Omental fat pad (tissue), 4 donors: ENCODE measurements around the gene ZNF283. TPM values are rescaled to one million over a fixed set of nuclear protein-coding genes. Genes with fewer than 3 reads are reported as not detected.
"Not testable (repeated sequence)": the region's sequence is repeated elsewhere in the genome, so short reads cannot be mapped to it uniquely, and the experiment has no call there.

Experiments
- ATAC-seq: fragments of 150-250 bp; one replicate; pipeline ENCODE4 v1.9.1; 2016; ENCODE audit warnings: mild to moderate bottlenecking, moderate library complexity; ENCODE audit not compliant: low FRiP score
- DNase-seq: peaks from one replicate; pipeline ENCODE4 v3.0.0-alpha.2; 2019; ENCODE audit warnings: low spot score
- total RNA-seq, 4 donors: library from RNA; depleted of rRNA; stranded (reverse); fragments of >200 nt; gene quantifications; one replicate each; pipeline ENCODE4 v1.1.0, GENCODE V29; 2016
- TF ChIP-seq, protein P1 (sequence below), 3 donors: fragments of 450-650 bp; IDR thresholded peaks; one replicate each; pipeline ENCODE4 v1.5.1; 2016 to 2017; ENCODE audit warnings: antibody characterized with exemption in 3 of 3, mild to moderate bottlenecking in 3 of 3, moderate library complexity in 2 of 3

Gene ZNF283
- total RNA-seq, 4 donors from 2014 or later, result 4.8 to 20.5 (median 7.3) TPM

DNA sequence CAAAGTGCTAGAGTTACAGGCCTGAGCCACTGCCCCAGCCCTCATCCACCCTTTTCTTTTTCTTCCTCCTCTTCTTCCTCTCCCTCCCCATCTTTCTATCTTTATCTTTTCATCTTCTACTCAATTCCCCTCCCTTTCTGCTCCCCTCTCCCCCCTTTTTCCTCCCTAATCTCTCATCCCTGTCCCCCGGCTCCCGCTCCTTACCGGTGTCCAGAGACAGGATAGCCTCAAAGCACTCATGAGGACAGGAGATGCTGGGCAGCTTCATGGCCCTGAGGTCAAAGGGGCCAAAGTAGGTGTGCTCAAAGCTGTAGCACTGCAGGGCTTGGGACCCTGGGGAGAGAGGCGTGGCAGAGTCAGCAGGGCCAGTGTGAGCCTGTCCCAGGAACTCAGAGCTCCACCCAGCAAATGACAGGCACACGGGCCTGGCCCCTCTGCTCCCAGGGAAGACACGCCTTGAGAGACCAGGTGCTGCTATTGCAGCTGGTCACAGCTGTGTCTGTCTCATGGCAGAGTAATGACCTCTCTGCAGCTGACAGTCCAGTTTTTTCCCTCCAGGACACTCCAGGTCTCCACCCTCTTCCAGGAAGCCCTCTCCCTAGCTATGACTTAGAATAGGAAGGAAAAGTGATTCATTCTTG lies 27.5 kb upstream of the ZNF283 start:
- DNase-seq (no peak), ATAC-seq (peak; percentile 41)
- TF ChIP-seq, protein P1, sequence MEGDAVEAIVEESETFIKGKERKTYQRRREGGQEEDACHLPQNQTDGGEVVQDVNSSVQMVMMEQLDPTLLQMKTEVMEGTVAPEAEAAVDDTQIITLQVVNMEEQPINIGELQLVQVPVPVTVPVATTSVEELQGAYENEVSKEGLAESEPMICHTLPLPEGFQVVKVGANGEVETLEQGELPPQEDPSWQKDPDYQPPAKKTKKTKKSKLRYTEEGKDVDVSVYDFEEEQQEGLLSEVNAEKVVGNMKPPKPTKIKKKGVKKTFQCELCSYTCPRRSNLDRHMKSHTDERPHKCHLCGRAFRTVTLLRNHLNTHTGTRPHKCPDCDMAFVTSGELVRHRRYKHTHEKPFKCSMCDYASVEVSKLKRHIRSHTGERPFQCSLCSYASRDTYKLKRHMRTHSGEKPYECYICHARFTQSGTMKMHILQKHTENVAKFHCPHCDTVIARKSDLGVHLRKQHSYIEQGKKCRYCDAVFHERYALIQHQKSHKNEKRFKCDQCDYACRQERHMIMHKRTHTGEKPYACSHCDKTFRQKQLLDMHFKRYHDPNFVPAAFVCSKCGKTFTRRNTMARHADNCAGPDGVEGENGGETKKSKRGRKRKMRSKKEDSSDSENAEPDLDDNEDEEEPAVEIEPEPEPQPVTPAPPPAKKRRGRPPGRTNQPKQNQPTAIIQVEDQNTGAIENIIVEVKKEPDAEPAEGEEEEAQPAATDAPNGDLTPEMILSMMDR (IDR thresholded peaks at IDR 0.05), result no peak

DNA sequence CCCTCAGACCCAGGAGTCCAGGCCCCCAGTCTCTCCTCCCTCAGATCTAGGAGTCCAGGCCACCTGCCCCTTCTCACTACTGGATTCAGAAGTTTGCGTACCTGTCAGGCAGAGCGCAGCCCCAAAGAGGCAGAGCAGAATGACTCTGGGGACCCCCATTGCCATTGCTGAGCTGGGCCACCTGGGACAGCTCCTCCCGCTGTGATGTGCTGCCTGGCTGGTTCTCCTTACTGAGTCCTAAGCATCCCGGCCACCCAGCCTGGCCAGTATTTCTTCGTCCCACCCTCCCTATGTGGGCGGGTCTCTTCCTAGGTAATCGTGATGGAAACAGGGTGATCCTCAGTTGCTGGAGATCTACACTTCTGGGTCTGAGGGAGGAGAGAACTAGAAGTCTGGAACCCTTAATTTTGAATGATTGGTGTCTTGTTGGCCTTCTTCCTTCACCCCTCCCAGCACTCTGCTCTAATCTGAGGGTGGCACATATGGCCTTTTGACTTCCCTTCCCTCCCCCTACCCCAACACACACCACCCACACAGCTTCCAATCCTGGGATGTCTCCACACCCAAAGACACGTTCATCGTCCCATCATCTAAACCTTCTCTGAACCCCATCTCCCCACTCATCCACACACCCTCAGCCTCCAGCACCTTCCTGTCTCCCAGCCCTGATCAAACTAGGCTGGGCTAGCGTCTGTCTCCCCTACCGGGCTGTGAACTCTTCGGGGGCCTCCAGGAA lies 24.7 kb upstream of the ZNF283 start, which contains the start of gene LYPD5:
Gene LYPD5, minus strand, starts transcription at position 232 of the 736 bp plus-strand sequence. Its CDS starts 67 bp downstream, at position 165.
- TF ChIP-seq, protein P1 (IDR thresholded peaks at IDR 0.05), result no peak
- ATAC-seq (no peak), DNase-seq (no peak)

DNA sequence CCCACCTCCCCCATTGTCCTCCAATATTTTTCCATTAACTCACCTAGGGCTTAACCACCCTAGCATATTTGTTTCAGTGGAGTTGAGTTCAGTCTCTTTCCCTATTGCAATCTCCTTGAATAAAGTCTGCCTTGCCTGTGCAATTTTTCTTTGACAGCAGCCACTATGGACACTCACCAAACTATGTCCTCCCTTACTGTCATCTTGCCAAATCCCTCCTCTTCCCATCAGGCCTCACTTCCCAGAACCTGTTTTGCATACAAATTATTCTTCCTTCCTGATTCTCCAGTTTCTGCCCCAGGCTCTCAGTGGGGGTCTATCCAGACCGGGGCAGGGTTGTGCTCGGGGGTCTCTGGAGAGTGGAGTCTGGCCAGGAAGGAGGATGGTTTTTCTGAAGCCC lies 22.7 kb upstream of the ZNF283 start:
- no peak for ATAC-seq
- no peak for DNase-seq
- TF ChIP-seq, protein P1 (IDR thresholded peaks at IDR 0.05), result no peak

DNA sequence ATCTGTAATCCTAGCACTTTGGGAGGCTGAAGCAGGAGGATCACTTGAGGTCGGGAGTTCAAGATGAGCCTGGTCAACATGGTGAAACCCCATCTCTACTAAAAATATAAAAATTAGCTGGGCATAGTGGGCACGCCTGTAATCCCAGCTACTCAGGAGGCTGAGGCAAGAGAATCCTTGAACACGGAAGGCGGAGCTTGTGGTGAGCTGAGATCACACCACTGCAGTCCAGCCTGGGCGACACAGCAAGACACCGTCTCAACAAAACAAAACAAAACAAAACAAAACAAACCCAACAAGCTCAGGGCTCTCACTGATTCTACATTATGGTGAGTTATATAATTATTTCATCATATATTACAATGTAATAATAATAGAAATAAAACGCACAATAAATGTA lies 20.7 kb upstream of the ZNF283 start:
- ATAC-seq, DNase-seq: not testable (repeated sequence)

DNA sequence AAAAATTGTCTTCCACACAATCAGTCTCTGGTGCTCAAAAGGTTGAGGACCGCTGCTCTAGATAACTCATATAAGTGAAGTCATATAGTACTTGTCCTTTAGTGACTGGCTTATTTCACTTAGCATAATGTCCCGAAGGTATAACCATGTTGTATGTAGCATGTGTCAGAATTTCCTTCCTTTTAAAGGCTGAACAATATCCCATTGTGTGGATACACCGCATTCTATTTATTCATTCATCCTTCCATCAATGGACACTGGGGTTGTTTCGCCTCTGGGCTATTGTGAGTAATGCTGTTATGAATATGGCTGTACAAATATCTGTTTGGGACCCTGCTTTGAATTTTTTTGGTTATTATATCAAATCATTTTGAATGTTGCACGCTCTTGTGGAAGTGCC lies 20.3 kb upstream of the ZNF283 start:
- TF ChIP-seq, protein P1 (IDR thresholded peaks at IDR 0.05), result no peak
- no peak for ATAC-seq
- no peak for DNase-seq

DNA sequence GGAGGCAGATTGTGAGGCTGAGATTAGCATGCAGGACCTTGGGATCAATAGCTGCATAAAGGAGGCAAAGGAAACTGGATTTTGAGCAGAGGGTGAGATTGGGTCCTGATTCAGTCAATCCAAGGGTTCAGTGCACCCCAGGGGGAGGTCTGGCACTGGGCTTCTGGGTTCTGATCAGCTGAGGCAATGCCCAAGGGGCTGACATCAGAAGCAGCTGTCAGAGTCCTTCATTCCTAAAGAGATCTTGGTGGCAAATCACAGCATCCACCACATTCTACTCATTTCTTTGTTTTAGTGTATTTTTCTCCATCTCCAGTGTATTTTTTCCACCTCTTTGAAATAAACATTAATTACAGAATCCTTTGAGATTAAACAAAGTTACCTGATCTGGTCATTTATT lies 19.5 kb upstream of the ZNF283 start:
- TF ChIP-seq, protein P1 (IDR thresholded peaks at IDR 0.05), result no peak
- DNase-seq (no peak), ATAC-seq (no peak)

DNA sequence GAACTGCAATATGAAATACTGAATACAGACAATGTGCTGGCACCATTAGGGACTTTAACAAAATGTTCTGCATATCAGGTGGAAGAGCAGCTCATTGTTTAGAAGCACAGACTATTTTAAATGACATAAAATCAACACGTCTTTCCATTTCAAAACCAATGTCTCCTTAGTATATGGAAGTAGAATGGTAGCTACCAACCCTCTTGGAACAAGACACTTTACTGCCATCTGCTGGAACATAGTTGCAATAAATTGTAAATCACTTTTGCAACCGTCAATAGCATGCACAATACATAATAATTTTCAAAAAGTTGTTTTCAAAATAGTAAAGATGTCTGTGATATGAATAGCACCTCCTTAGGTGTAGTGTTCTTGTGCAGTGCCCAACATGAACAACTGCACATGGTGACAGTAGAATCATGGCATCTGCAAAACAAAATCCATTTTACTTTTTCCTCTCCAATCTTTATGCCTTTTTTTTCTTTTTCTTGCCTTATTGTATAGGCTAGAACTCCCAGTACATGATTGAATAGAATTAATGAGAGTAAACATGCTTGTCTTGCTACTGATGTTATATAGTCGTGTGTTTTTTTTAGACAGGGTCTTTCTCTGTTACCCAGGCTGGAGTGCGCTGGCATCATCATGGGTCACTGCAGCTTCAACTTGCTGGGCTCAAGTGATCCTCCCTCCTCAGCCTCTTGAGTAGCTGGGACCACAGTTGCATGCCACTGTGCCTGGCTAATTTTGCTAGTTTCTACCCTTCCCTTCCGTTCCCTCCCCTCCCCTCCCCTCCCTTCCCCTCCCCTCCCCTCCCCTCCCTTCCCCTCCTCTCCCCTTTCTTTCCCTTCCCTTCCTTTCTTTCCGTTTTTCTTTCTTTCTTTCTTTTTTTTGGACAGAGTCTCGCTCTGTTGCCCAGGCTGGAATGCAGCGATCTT lies 17.1 kb upstream of the ZNF283 start:
- no peak for DNase-seq
- no peak for ATAC-seq
- TF ChIP-seq, protein P1 (IDR thresholded peaks at IDR 0.05), result no peak
